HEK293 (cell line): ENCODE measurements around the gene WARS2.

Experiments used
- CTCF ChIA-PET: fragments of 350-600 bp; formaldehyde crosslinking; extraction: SDS; loops from one replicate; lab custom pipeline; 2021; ENCODE audit warnings: antibody characterized with exemption; lab: Yijun Ruan, JAX
- POLR2A ChIA-PET: fragments of 300-600 bp; formaldehyde crosslinking; extraction: SDS; loops from one replicate; lab custom pipeline; 2020; ENCODE audit warnings: antibody characterized with exemption, inconsistent platforms; lab: Yijun Ruan, JAX
- H3K27ac ChIP-seq: fragments of 200-500 bp; sonication (Bioruptor generic); 2 replicates; pipeline ENCODE4 v1.5.1; 2014; ENCODE audit warnings: low read depth, low read length, control low read depth, inconsistent platforms; ENCODE audit errors: extremely low read depth
- H3K36me3 ChIP-seq, 2 experiments: fragments of 200-500 bp in 1 of 2; sonication (Bioruptor generic) in 1 of 2; 1 replicate in 1 of 2; 2 replicates in 1 of 2; pipeline ENCODE4 v1.5.1; 2014 to 2017; ENCODE audit warnings: inconsistent platforms in 2 of 2, low read length in 2 of 2; ENCODE audit not compliant: control insufficient read depth in 2 of 2, insufficient read depth in 1 of 2
- H3K4me1 ChIP-seq: fragments of 200-500 bp; sonication (Bioruptor generic); 2 replicates; pipeline ENCODE4 v1.5.1; 2014; ENCODE audit warnings: mild to moderate bottlenecking, low read length, inconsistent platforms; ENCODE audit not compliant: control insufficient read depth, insufficient read depth
- H3K4me3 ChIP-seq: 2 replicates; pipeline ENCODE4 v1.5.1; 2011; ENCODE audit warnings: low read depth, mild to moderate bottlenecking, control low read depth, low read length, moderate library complexity
- H3K9me3 ChIP-seq: fragments of 200-500 bp; sonication (Bioruptor generic); 2 replicates; pipeline ENCODE4 v1.5.1; 2014; ENCODE audit warnings: low read depth, low read length, inconsistent platforms; ENCODE audit not compliant: control insufficient read depth, insufficient read depth
- ATF2 ChIP-seq: fragments of 450-650 bp; formaldehyde crosslinking; IDR thresholded peaks from 2 replicates; pipeline ENCODE4 v1.5.1; 2016; ENCODE audit warnings: missing biosample characterization, missing genetic modification characterization, low read depth
- EGR2 ChIP-seq: fragments of 450-650 bp; formaldehyde crosslinking; IDR thresholded peaks from 2 replicates; pipeline ENCODE4 v1.5.1; 2016; ENCODE audit warnings: low read depth, missing biosample characterization, missing genetic modification characterization
- KLF1 ChIP-seq: fragments of 450-650 bp; formaldehyde crosslinking; IDR thresholded peaks from 2 replicates; pipeline ENCODE4 v1.5.1; 2016; ENCODE audit warnings: missing biosample characterization, missing genetic modification characterization
- MEIS1 ChIP-seq: sonication (generic); formaldehyde crosslinking; IDR thresholded peaks from 2 replicates; pipeline ENCODE4 v1.8.1; 2022; ENCODE audit warnings: missing genetic modification reagents, mild to moderate bottlenecking, borderline replicate concordance
- MZF1 ChIP-seq: fragments of 450-650 bp; formaldehyde crosslinking; IDR thresholded peaks from 2 replicates; pipeline ENCODE4 v1.5.1; 2017; ENCODE audit warnings: missing biosample characterization, missing genetic modification characterization, borderline replicate concordance
- OSR2 ChIP-seq: fragments of 450-650 bp; formaldehyde crosslinking; IDR thresholded peaks from 2 replicates; pipeline ENCODE4 v1.5.1; 2016; ENCODE audit warnings: missing biosample characterization, missing genetic modification characterization
- PRDM2 ChIP-seq: fragments of 450-650 bp; formaldehyde crosslinking; IDR thresholded peaks from 2 replicates; pipeline ENCODE4 v1.5.1; 2016; ENCODE audit warnings: missing biosample characterization, missing genetic modification characterization, borderline replicate concordance
- SCRT2 ChIP-seq: fragments of 450-650 bp; formaldehyde crosslinking; IDR thresholded peaks from 2 replicates; pipeline ENCODE4 v1.5.1; 2016; ENCODE audit warnings: missing biosample characterization, missing genetic modification characterization
- SP2 ChIP-seq: fragments of 450-650 bp; formaldehyde crosslinking; IDR thresholded peaks from 2 replicates; pipeline ENCODE4 v1.5.1; 2016; ENCODE audit warnings: missing biosample characterization, missing genetic modification characterization
- TCF7L2 ChIP-seq: IDR thresholded peaks from 2 replicates; pipeline ENCODE4 v1.6.1; 2011; ENCODE audit warnings: low read depth, mild to moderate bottlenecking, inconsistent platforms, low read length, moderate library complexity, borderline replicate concordance
- YY2 ChIP-seq: fragments of 450-650 bp; formaldehyde crosslinking; IDR thresholded peaks from 2 replicates; pipeline ENCODE4 v1.5.1; 2016; ENCODE audit warnings: missing biosample characterization, missing genetic modification characterization
- ZBTB17 ChIP-seq: fragments of 450-650 bp; formaldehyde crosslinking; IDR thresholded peaks from 2 replicates; pipeline ENCODE4 v1.5.1; 2016; ENCODE audit warnings: missing biosample characterization, missing genetic modification characterization
- ZBTB26 ChIP-seq: fragments of 450-650 bp; formaldehyde crosslinking; optimal IDR thresholded peaks from 2 replicates; pipeline ENCODE3; 2016; ENCODE audit warnings: missing biosample characterization, mild to moderate bottlenecking, missing genetic modification characterization
- ZBTB7A ChIP-seq: fragments of 450-650 bp; formaldehyde crosslinking; IDR thresholded peaks from 2 replicates; pipeline ENCODE4 v1.5.1; 2016; ENCODE audit warnings: low read depth, missing biosample characterization, missing genetic modification characterization
- ZBTB8A ChIP-seq: fragments of 450-650 bp; formaldehyde crosslinking; IDR thresholded peaks from 2 replicates; pipeline ENCODE4 v1.5.1; 2016; ENCODE audit warnings: missing biosample characterization, missing genetic modification characterization
- ZNF112 ChIP-seq: fragments of 450-650 bp; formaldehyde crosslinking; IDR thresholded peaks from 2 replicates; pipeline ENCODE4 v1.5.0; 2017; ENCODE audit warnings: missing biosample characterization, missing genetic modification characterization
- ZNF138 ChIP-seq: fragments of 450-650 bp; formaldehyde crosslinking; IDR thresholded peaks from 2 replicates; pipeline ENCODE4 v1.5.1; 2016; ENCODE audit warnings: missing biosample characterization, missing genetic modification characterization, borderline replicate concordance
- ZNF274 ChIP-seq, 2 experiments: fragments of 200-500 bp in 1 of 2; fragments of 450-650 bp in 1 of 2; sonication (Bioruptor generic) in 1 of 2; formaldehyde crosslinking in 1 of 2; IDR thresholded peaks; 2 replicates each; pipeline versions ENCODE4 v1.5.1 to v1.6.1; 2014 to 2016; ENCODE audit warnings: borderline replicate concordance in 1 of 2, inconsistent platforms in 1 of 2, low read length in 1 of 2, missing biosample characterization in 1 of 2, missing genetic modification characterization in 1 of 2
- ZNF354C ChIP-seq: fragments of 450-650 bp; formaldehyde crosslinking; IDR thresholded peaks from 2 replicates; pipeline ENCODE4 v1.5.1; 2016; ENCODE audit warnings: missing biosample characterization, missing genetic modification characterization, low read depth, borderline replicate concordance
- ZNF398 ChIP-seq: fragments of 450-650 bp; formaldehyde crosslinking; IDR thresholded peaks from 2 replicates; pipeline ENCODE4 v1.5.1; 2017; ENCODE audit warnings: missing biosample characterization, missing genetic modification characterization
- ZNF658 ChIP-seq: fragments of 450-650 bp; formaldehyde crosslinking; IDR thresholded peaks from 2 replicates; pipeline ENCODE4; 2016; ENCODE audit warnings: missing biosample characterization, missing genetic modification characterization
- ZNF701 ChIP-seq: fragments of 450-650 bp; formaldehyde crosslinking; IDR thresholded peaks from 2 replicates; pipeline ENCODE4 v1.5.1; 2016; ENCODE audit warnings: missing biosample characterization, missing genetic modification characterization

The WARS2 gene

GRCh38 chr1:118985640-118986554 lies 154.6 kb downstream of the WARS2 start:
- CTCF ChIA-PET: no interaction called here
- no peak overlapping the region for H3K4me3 ChIP-seq
- H3K4me1 ChIP-seq: no peaks in the 10 kb centered on the region
- H3K27ac ChIP-seq: no peak overlapping the region
- POLR2A ChIA-PET: no interaction called here
- no peaks in the 10 kb centered on the region for H3K9me3 ChIP-seq
- H3K36me3 ChIP-seq: no peaks in the 10 kb centered on the region
- no peak for TF ChIP-seq ZNF138 (tag by site-specific recombination)
- no peak for TF ChIP-seq SP2 (tag by site-specific recombination)
- no peak for TF ChIP-seq PRDM2
- TF ChIP-seq YY2 (tag by site-specific recombination): no peak
- TF ChIP-seq ZNF274 (IDR thresholded peaks at IDR 0.05; ENCODE audit: low read length): no peak
- no peak for TF ChIP-seq ZNF274 (tag by site-specific recombination; IDR thresholded peaks at IDR 0.05; ENCODE audit: borderline replicate concordance)
- no peak for TF ChIP-seq ZBTB17 (tag by site-specific recombination)
- TF ChIP-seq KLF1 (tag by site-specific recombination): no peak
- TF ChIP-seq ZNF112 (tag by site-specific recombination): no peak
- TF ChIP-seq MZF1: no peak
- no peak for TF ChIP-seq ZBTB8A
- TF ChIP-seq EGR2 (tag by site-specific recombination): no peak
- no peak for TF ChIP-seq ZNF354C (tag by site-specific recombination)
- no peak for TF ChIP-seq TCF7L2
- no peak for TF ChIP-seq ZNF701 (tag by site-specific recombination)
- no peak for TF ChIP-seq SCRT2

- Histone ChIP-seq H3K27ac (no peak overlapping the region), H3K9me3 (no peaks in the 10 kb centered on the region), H3K36me3 (no peaks in the 10 kb centered on the region), H3K4me1 (no peaks in the 10 kb centered on the region), H3K4me3 (no peak overlapping the region)
- POLR2A ChIA-PET: no interaction called here
- CTCF ChIA-PET: interaction anchor here (0.6 to 0.7 kb wide), 2 partner anchors 281 to 462 kb away, joined by 3 read pairs; no protein-coding TSS in a partner anchor
- no peak for TF ChIP-seq ZNF658
- no peak for TF ChIP-seq ATF2 (tag by site-specific recombination)
- no peak for TF ChIP-seq MEIS1 (CRISPR knock-in tag)
- no peak for TF ChIP-seq OSR2 (tag by site-specific recombination)
- TF ChIP-seq ZBTB26 (tag by site-specific recombination): no peak
- no peak for TF ChIP-seq ZNF398 (tag by site-specific recombination)
- no peak for TF ChIP-seq ZBTB7A (tag by site-specific recombination)
Observed at GRCh38 chr1:118984722-118985639, 155.5 kb downstream of the WARS2 start.
